Stimulated activated CD8-positive, alpha-beta memory T cell treated with anti-CD3 and anti-CD28 coated beads, Interleukin-2, amount 100 ng/mL, for 48 hours (primary cell): ENCODE measurements around the gene CFAP47.

Source experiments
- DNase-seq, 2 donors: peaks; one replicate each; pipeline ENCODE4 v3.0.0-alpha.2; 2020; ENCODE audit warnings: low read depth in 2 of 2

CFAP47 gene

GRCh38 chrX:36241397-36241796, 321.9 kb downstream of the CFAP47 start:
- DNase-seq: no peak

- DNase-seq: no peak
These were observed 346.6 kb downstream of the CFAP47 start for GRCh38 chrX:36266155-36266554.

GRCh38 chrX:36310136-36310535, 390.6 kb downstream of the CFAP47 start:
- no peak for DNase-seq

- DNase-seq: no peak
These were observed 394.8 kb downstream of the CFAP47 start for GRCh38 chrX:36314303-36314702.

- DNase-seq: no peak
These were observed 415.0 kb downstream of the CFAP47 start for GRCh38 chrX:36334572-36334971.

GRCh38 chrX:36336751-36337150, 417.2 kb downstream of the CFAP47 start:
- DNase-seq: no peak

GRCh38 chrX:36344301-36344700, 424.8 kb downstream of the CFAP47 start:
- no peak for DNase-seq

- no peak for DNase-seq
These were observed 429.0 kb downstream of the CFAP47 start for GRCh38 chrX:36348509-36348908.

- DNase-seq: no peak
These were observed 438.3 kb downstream of the CFAP47 start for GRCh38 chrX:36357855-36358254.

GRCh38 chrX:36364262-36364661, 444.7 kb downstream of the CFAP47 start:
- no peak for DNase-seq

GRCh38 chrX:36383495-36383894, 464.0 kb downstream of the CFAP47 start:
- no peak for DNase-seq

- no peak for DNase-seq
These were observed 469.4 kb downstream of the CFAP47 start for GRCh38 chrX:36388901-36389300.

GRCh38 chrX:36401774-36402173, 482.2 kb downstream of the CFAP47 start:
- DNase-seq: no peak

- DNase-seq: no peak
These were observed 488.3 kb downstream of the CFAP47 start for GRCh38 chrX:36407836-36408235.

GRCh38 chrX:36414056-36414455, 494.5 kb downstream of the CFAP47 start:
- DNase-seq: no peak

GRCh38 chrX:36422368-36422767, 502.8 kb downstream of the CFAP47 start:
- no peak for DNase-seq

GRCh38 chrX:36431819-36432218, 512.3 kb downstream of the CFAP47 start:
- DNase-seq: no peak

GRCh38 chrX:36434522-36434921, 515.0 kb downstream of the CFAP47 start:
- no peak for DNase-seq
